IgD-negative memory B cell (primary cell): ENCODE data around the gene ARL6IP5. TPM values are rescaled to one million over a fixed set of nuclear protein-coding genes. Genes with fewer than 3 reads are reported as not detected.

Experiments used
- H3K27ac Mint-ChIP-seq, 3 donors: one replicate each; pipeline ENCODE4 v1.8.0; 2020 to 2022; ENCODE audit warnings: mild to moderate bottlenecking in 3 of 3, mixed read lengths in 3 of 3, moderate library complexity in 1 of 3
- H3K27me3 Mint-ChIP-seq: one replicate; pipeline ENCODE4 v1.8.0; 2021; ENCODE audit warnings: mixed read lengths
- H3K36me3 Mint-ChIP-seq: one replicate; pipeline ENCODE4 v1.8.0; 2020; ENCODE audit warnings: mild to moderate bottlenecking, mixed read lengths
- H3K4me1 Mint-ChIP-seq, 3 donors: one replicate each; pipeline ENCODE4 v1.8.0; 2020 to 2022; ENCODE audit warnings: mixed read lengths in 3 of 3, mild to moderate bottlenecking in 1 of 3
- H3K4me3 Mint-ChIP-seq, 4 donors: one replicate each; pipeline ENCODE4 v1.8.0; 2020 to 2022; ENCODE audit warnings: mild to moderate bottlenecking in 4 of 4, mixed read lengths in 4 of 4, moderate library complexity in 3 of 4
- H3K9me3 Mint-ChIP-seq, 3 donors: one replicate each; pipeline ENCODE4 v1.8.0; 2020 to 2021; ENCODE audit warnings: mixed read lengths in 3 of 3, mild to moderate bottlenecking in 1 of 3
- polyA plus RNA-seq: library from polyadenylated mRNA; unstranded; fragments of 300-500 nt; fragmentation: Illumina TruSeq; gene quantifications from one replicate; pipeline ENCODE4 v1.2.3, GENCODE V29; 2021

Gene ARL6IP5
- polyA plus RNA-seq, 1 donor from 2014 or later: 374 TPM

- H3K4me3 Mint-ChIP-seq: no peak overlapping the region
- peaks cover 3% of the 10 kb centered on the region for H3K36me3 Mint-ChIP-seq
- H3K4me1 Mint-ChIP-seq: peaks cover 0 to 6% (median 5%) of the 10 kb centered on the region in 3 donors
- H3K9me3 Mint-ChIP-seq: no peaks in the 10 kb centered on the region
- no peaks in the 10 kb centered on the region for H3K27me3 Mint-ChIP-seq
- no peak overlapping the region for H3K27ac Mint-ChIP-seq
Measured at GRCh38 chr3:69118555-69118954, 33.8 kb downstream of the ARL6IP5 start.

GRCh38 chr3:69119138-69119537, 34.4 kb downstream of the ARL6IP5 start:
- peaks cover 0 to 5% (median 5%) of the 10 kb centered on the region in 3 donors for H3K4me1 Mint-ChIP-seq
- H3K27ac Mint-ChIP-seq: no peak overlapping the region
- H3K36me3 Mint-ChIP-seq: peaks cover 2% of the 10 kb centered on the region
- H3K9me3 Mint-ChIP-seq: no peaks in the 10 kb centered on the region
- no peak overlapping the region for H3K4me3 Mint-ChIP-seq
- no peaks in the 10 kb centered on the region for H3K27me3 Mint-ChIP-seq

GRCh38 chr3:69119681-69120080, 34.9 kb downstream of the ARL6IP5 start:
- Mint-ChIP-seq H3K9me3 (no peaks in the 10 kb centered on the region), H3K27ac (no peak overlapping the region), H3K4me1 (peaks cover 0 to 5% (median 5%) of the 10 kb centered on the region in 3 donors), H3K4me3 (no peak overlapping the region), H3K36me3 (peaks cover 2% of the 10 kb centered on the region), H3K27me3 (no peaks in the 10 kb centered on the region)

- no peaks in the 10 kb centered on the region for H3K9me3 Mint-ChIP-seq
- H3K27me3 Mint-ChIP-seq: no peaks in the 10 kb centered on the region
- no peaks in the 10 kb centered on the region for H3K36me3 Mint-ChIP-seq
- no peak overlapping the region for H3K27ac Mint-ChIP-seq
- H3K4me1 Mint-ChIP-seq: peaks cover 0 to 5% (median 5%) of the 10 kb centered on the region in 3 donors
- no peak overlapping the region for H3K4me3 Mint-ChIP-seq
Measured at GRCh38 chr3:69120879-69121464, 36.2 kb downstream of the ARL6IP5 start.

- H3K27ac Mint-ChIP-seq: no peak overlapping the region
- H3K9me3 Mint-ChIP-seq: no peaks in the 10 kb centered on the region
- H3K27me3 Mint-ChIP-seq: no peaks in the 10 kb centered on the region
- H3K36me3 Mint-ChIP-seq: no peaks in the 10 kb centered on the region
- no peak overlapping the region for H3K4me3 Mint-ChIP-seq
- peaks cover 0 to 5% (median 5%) of the 10 kb centered on the region in 3 donors for H3K4me1 Mint-ChIP-seq
Measured at GRCh38 chr3:69121513-69121912, 36.8 kb downstream of the ARL6IP5 start.

GRCh38 chr3:69121950-69122349, 37.2 kb downstream of the ARL6IP5 start:
- no peaks in the 10 kb centered on the region for H3K27me3 Mint-ChIP-seq
- no peak overlapping the region for H3K4me3 Mint-ChIP-seq
- no peaks in the 10 kb centered on the region for H3K9me3 Mint-ChIP-seq
- H3K4me1 Mint-ChIP-seq: peaks cover 0 to 5% (median 5%) of the 10 kb centered on the region in 3 donors
- peaks cover under 1% of the 10 kb centered on the region for H3K36me3 Mint-ChIP-seq
- H3K27ac Mint-ChIP-seq: no peak overlapping the region

GRCh38 chr3:69122403-69122802, 37.7 kb downstream of the ARL6IP5 start, which contains the start of gene LMOD3:
TSS of gene LMOD3 (minus strand) at chr3:69122595. CDS start at chr3:69122386, 209 bp downstream.
- no peaks in the 10 kb centered on the region for H3K9me3 Mint-ChIP-seq
- no peaks in the 10 kb centered on the region for H3K27me3 Mint-ChIP-seq
- H3K27ac Mint-ChIP-seq: no peak within 1 kb of the TSS
- H3K4me1 Mint-ChIP-seq: peaks cover 0 to 5% (median 5%) of the 10 kb centered on the region in 3 donors
- H3K36me3 Mint-ChIP-seq: peaks cover 2% of the 10 kb centered on the region
- H3K4me3 Mint-ChIP-seq: no peak within 1 kb of the TSS

GRCh38 chr3:69126216-69126615, 41.5 kb downstream of the ARL6IP5 start:
- no peaks in the 10 kb centered on the region for H3K4me1 Mint-ChIP-seq
- no peak overlapping the region for H3K4me3 Mint-ChIP-seq
- no peaks in the 10 kb centered on the region for H3K9me3 Mint-ChIP-seq
- H3K27ac Mint-ChIP-seq: no peak overlapping the region
- no peaks in the 10 kb centered on the region for H3K27me3 Mint-ChIP-seq
- H3K36me3 Mint-ChIP-seq: peaks cover 2% of the 10 kb centered on the region

- H3K4me1 Mint-ChIP-seq: no peaks in the 10 kb centered on the region
- no peaks in the 10 kb centered on the region for H3K27me3 Mint-ChIP-seq
- peaks cover 2% of the 10 kb centered on the region for H3K36me3 Mint-ChIP-seq
- H3K9me3 Mint-ChIP-seq: no peaks in the 10 kb centered on the region
- no peak overlapping the region for H3K27ac Mint-ChIP-seq
- no peak overlapping the region for H3K4me3 Mint-ChIP-seq
Measured at GRCh38 chr3:69126999-69127398, 42.3 kb downstream of the ARL6IP5 start.

GRCh38 chr3:69128509-69128908, 43.8 kb downstream of the ARL6IP5 start:
- peak overlapping the region in 1 of 3 donors; percentile 84 for H3K27ac Mint-ChIP-seq
- no peaks in the 10 kb centered on the region for H3K4me1 Mint-ChIP-seq
- H3K27me3 Mint-ChIP-seq: no peaks in the 10 kb centered on the region
- H3K9me3 Mint-ChIP-seq: peaks cover 0 to 4% (median 0%) of the 10 kb centered on the region in 3 donors
- no peak overlapping the region for H3K4me3 Mint-ChIP-seq
- H3K36me3 Mint-ChIP-seq: peaks cover 2% of the 10 kb centered on the region

- H3K4me1 Mint-ChIP-seq: no peaks in the 10 kb centered on the region
- H3K27me3 Mint-ChIP-seq: no peaks in the 10 kb centered on the region
- peaks cover 2% of the 10 kb centered on the region for H3K36me3 Mint-ChIP-seq
- peaks cover 0 to 4% (median 0%) of the 10 kb centered on the region in 3 donors for H3K9me3 Mint-ChIP-seq
- H3K4me3 Mint-ChIP-seq: no peak overlapping the region
- no peak overlapping the region for H3K27ac Mint-ChIP-seq
Measured at GRCh38 chr3:69129531-69129930, 44.8 kb downstream of the ARL6IP5 start.

GRCh38 chr3:69130689-69131088, 46.0 kb downstream of the ARL6IP5 start:
- peaks cover 2% of the 10 kb centered on the region for H3K36me3 Mint-ChIP-seq
- H3K27ac Mint-ChIP-seq: no peak overlapping the region
- H3K4me1 Mint-ChIP-seq: no peaks in the 10 kb centered on the region
- H3K9me3 Mint-ChIP-seq: peaks cover 0 to 4% (median 0%) of the 10 kb centered on the region in 3 donors
- H3K27me3 Mint-ChIP-seq: no peaks in the 10 kb centered on the region
- no peak overlapping the region for H3K4me3 Mint-ChIP-seq

GRCh38 chr3:69137005-69137404, 52.3 kb downstream of the ARL6IP5 start:
- no peaks in the 10 kb centered on the region for H3K36me3 Mint-ChIP-seq
- no peak overlapping the region for H3K4me3 Mint-ChIP-seq
- H3K9me3 Mint-ChIP-seq: peaks cover 0 to 4% (median 2%) of the 10 kb centered on the region in 3 donors
- peaks cover 7% of the 10 kb centered on the region for H3K27me3 Mint-ChIP-seq
- no peaks in the 10 kb centered on the region for H3K4me1 Mint-ChIP-seq
- H3K27ac Mint-ChIP-seq: no peak overlapping the region

- Mint-ChIP-seq H3K36me3 (no peaks in the 10 kb centered on the region), H3K4me3 (no peak overlapping the region), H3K27ac (no peak overlapping the region), H3K9me3 (peaks cover 0 to 4% (median 2%) of the 10 kb centered on the region in 3 donors), H3K27me3 (peaks cover 7% of the 10 kb centered on the region), H3K4me1 (no peaks in the 10 kb centered on the region)
Measured at GRCh38 chr3:69137412-69137811, 52.7 kb downstream of the ARL6IP5 start.

- H3K36me3 Mint-ChIP-seq: no peaks in the 10 kb centered on the region
- H3K4me3 Mint-ChIP-seq: no peak overlapping the region
- peaks cover 0 to 2% (median 0%) of the 10 kb centered on the region in 3 donors for H3K9me3 Mint-ChIP-seq
Measured at GRCh38 chr3:69141313-69141712, 56.6 kb downstream of the ARL6IP5 start.

GRCh38 chr3:69142090-69142489, 57.4 kb downstream of the ARL6IP5 start:
- no peaks in the 10 kb centered on the region for H3K36me3 Mint-ChIP-seq
- H3K27me3 Mint-ChIP-seq: peaks cover 9% of the 10 kb centered on the region
- no peak overlapping the region for H3K4me3 Mint-ChIP-seq
- H3K4me1 Mint-ChIP-seq: no peaks in the 10 kb centered on the region
- H3K27ac Mint-ChIP-seq: no peak overlapping the region
- peaks cover 0 to 2% (median 0%) of the 10 kb centered on the region in 3 donors for H3K9me3 Mint-ChIP-seq

More at GRCh38 chr3:69141313-69141712, 56.6 kb downstream of the ARL6IP5 start:
- H3K4me1 Mint-ChIP-seq: no peaks in the 10 kb centered on the region
- H3K27ac Mint-ChIP-seq: no peak overlapping the region
- H3K27me3 Mint-ChIP-seq: peaks cover 9% of the 10 kb centered on the region
